Measurements from ENCODE around the gene CNTNAP2. TPM values are rescaled to one million over a fixed set of nuclear protein-coding genes. Genes with fewer than 3 reads are reported as not detected.

The CNTNAP2 gene
- total RNA-seq, 1 donor: 7.6 TPM

DNA sequence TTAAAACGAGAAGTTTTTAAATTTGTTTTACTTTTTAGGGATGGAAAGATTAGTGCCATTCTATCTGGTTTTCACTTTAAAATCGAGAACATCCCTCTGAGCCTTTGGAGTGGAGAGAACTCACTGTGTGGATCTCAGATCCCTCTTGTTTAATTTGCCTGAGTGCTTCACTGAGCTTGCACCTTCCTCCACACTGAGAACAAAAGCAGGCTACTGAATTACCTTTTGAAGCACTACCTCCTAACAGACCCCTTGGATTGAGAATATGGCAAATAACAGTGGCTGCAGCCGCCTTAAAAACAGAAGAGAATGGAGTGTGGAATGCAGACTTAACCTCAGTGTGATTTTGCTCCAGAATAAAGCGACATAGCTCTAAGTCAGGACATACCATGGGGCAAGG, 204.7 kb downstream of the CNTNAP2 start:
- H3K36me3 ChIP-seq (ENCODE audit: insufficient read depth, low read length): no peaks in the 10 kb centered on the region
- H3K27me3 ChIP-seq (ENCODE audit: insufficient read depth, low read length): no peaks in the 10 kb centered on the region
- H3K4me3 ChIP-seq (ENCODE audit: insufficient read depth, low read length): no peak overlapping the region
- TF ChIP-seq, protein P1, sequence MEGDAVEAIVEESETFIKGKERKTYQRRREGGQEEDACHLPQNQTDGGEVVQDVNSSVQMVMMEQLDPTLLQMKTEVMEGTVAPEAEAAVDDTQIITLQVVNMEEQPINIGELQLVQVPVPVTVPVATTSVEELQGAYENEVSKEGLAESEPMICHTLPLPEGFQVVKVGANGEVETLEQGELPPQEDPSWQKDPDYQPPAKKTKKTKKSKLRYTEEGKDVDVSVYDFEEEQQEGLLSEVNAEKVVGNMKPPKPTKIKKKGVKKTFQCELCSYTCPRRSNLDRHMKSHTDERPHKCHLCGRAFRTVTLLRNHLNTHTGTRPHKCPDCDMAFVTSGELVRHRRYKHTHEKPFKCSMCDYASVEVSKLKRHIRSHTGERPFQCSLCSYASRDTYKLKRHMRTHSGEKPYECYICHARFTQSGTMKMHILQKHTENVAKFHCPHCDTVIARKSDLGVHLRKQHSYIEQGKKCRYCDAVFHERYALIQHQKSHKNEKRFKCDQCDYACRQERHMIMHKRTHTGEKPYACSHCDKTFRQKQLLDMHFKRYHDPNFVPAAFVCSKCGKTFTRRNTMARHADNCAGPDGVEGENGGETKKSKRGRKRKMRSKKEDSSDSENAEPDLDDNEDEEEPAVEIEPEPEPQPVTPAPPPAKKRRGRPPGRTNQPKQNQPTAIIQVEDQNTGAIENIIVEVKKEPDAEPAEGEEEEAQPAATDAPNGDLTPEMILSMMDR (IDR thresholded peaks at IDR 0.05; ENCODE audit: extremely low read depth, low read depth, low read length): no peak
- no peak for DNase-seq (ENCODE audit: insufficient read length, low spot score, missing footprints)
- no peaks in the 10 kb centered on the region for H4K20me1 ChIP-seq (ENCODE audit: insufficient read depth, low read length)
- no peak overlapping the region for H2AFZ ChIP-seq (ENCODE audit: low read length)
- no peak overlapping the region for H3K4me2 ChIP-seq (ENCODE audit: insufficient read depth, low read length)
- H3K79me2 ChIP-seq (ENCODE audit: insufficient read depth, low read length): no peaks in the 10 kb centered on the region
- peaks cover 4% of the 10 kb centered on the region for H3K9me3 ChIP-seq (ENCODE audit: low read depth, low read length)
- H3K4me1 ChIP-seq (ENCODE audit: insufficient read depth, low read length): no peaks in the 10 kb centered on the region
- H3K27ac ChIP-seq (ENCODE audit: low read depth, low read length): no peak overlapping the region

DNA sequence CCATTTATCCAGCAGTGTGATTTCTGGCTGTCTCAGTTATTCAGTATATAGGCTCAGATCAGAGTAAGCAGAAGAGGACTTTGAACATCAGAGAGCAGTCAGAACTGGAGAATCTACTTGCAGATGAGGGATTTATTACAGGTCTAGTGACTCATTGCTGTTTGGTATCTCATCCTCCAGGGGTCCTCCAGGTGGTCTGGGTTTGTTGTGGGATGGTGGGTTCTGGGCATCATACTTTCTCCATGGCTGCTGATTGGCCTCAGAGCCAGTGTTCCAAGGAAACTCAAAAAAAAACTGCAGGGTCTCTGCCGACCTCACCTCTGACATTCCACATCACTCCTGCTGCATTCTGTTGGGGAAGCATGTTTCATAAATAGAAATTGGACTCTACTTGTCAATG, 214.8 kb downstream of the CNTNAP2 start:
- DNase-seq (ENCODE audit: insufficient read length, low spot score, missing footprints): no peak
- Histone ChIP-seq H3K9me3 (ENCODE audit: low read depth, low read length) (no peaks in the 10 kb centered on the region), H3K27me3 (ENCODE audit: insufficient read depth, low read length) (no peaks in the 10 kb centered on the region), H4K20me1 (ENCODE audit: insufficient read depth, low read length) (no peaks in the 10 kb centered on the region), H3K4me3 (ENCODE audit: insufficient read depth, low read length) (no peak overlapping the region), H3K4me1 (ENCODE audit: insufficient read depth, low read length) (no peaks in the 10 kb centered on the region), H3K79me2 (ENCODE audit: insufficient read depth, low read length) (no peaks in the 10 kb centered on the region), H3K27ac (ENCODE audit: low read depth, low read length) (no peak overlapping the region), H2AFZ (ENCODE audit: low read length) (no peak overlapping the region), H3K36me3 (ENCODE audit: insufficient read depth, low read length) (no peaks in the 10 kb centered on the region), H3K4me2 (ENCODE audit: insufficient read depth, low read length) (no peak overlapping the region)
- TF ChIP-seq, protein P1 (IDR thresholded peaks at IDR 0.05; ENCODE audit: extremely low read depth, low read depth, low read length): no peak

DNA sequence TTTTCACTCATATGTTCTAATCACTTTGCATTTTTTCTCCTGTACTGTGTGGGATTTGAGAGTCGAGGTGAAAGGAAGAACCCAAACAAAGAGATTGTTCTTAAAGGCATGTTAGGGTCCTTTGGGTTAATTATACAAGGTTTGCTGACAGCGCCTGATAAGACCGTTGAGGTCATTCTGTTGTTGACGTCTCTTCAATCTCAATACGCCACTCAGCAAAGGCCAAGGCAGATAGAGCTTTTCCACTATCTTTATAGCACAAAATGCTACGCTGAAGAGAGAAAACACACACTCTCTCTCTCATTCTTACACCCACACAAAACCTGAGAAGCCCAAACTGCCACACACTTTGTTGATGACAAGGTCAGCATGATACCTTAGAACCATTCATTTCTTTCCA, 228.7 kb downstream of the CNTNAP2 start:
- Histone ChIP-seq H3K4me2 (ENCODE audit: insufficient read depth, low read length) (no peak overlapping the region), H3K4me3 (ENCODE audit: insufficient read depth, low read length) (no peak overlapping the region), H3K36me3 (ENCODE audit: insufficient read depth, low read length) (no peaks in the 10 kb centered on the region), H3K79me2 (ENCODE audit: insufficient read depth, low read length) (no peaks in the 10 kb centered on the region), H4K20me1 (ENCODE audit: insufficient read depth, low read length) (no peaks in the 10 kb centered on the region), H2AFZ (ENCODE audit: low read length) (no peak overlapping the region), H3K27me3 (ENCODE audit: insufficient read depth, low read length) (no peaks in the 10 kb centered on the region), H3K9me3 (ENCODE audit: low read depth, low read length) (no peaks in the 10 kb centered on the region), H3K27ac (ENCODE audit: low read depth, low read length) (no peak overlapping the region), H3K4me1 (ENCODE audit: insufficient read depth, low read length) (no peaks in the 10 kb centered on the region)
- TF ChIP-seq, protein P1 (IDR thresholded peaks at IDR 0.05; ENCODE audit: extremely low read depth, low read depth, low read length): no peak
- DNase-seq (ENCODE audit: insufficient read length, low spot score, missing footprints): no peak

DNA sequence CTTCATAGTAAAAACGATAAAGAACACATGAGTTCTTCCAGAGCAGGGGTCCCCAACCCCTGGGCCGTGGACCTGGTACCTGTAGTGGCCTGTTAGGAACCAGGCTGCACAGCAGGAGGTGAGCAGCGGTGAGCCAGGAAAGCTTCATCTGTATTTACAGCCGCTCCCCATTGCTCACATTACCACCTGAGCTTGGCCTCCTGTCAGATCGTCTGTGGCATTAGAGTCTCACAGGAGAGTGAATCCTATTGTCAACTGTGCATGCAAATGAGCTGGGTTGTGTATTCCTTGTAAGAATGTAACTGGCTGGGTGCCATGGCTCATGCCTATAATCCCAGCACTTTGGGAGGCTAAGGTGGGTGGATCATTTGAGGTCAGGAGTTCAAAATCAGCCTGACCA, 229.5 kb downstream of the CNTNAP2 start:
- Histone ChIP-seq H3K79me2 (ENCODE audit: insufficient read depth, low read length) (no peaks in the 10 kb centered on the region), H3K27me3 (ENCODE audit: insufficient read depth, low read length) (no peaks in the 10 kb centered on the region), H4K20me1 (ENCODE audit: insufficient read depth, low read length) (no peaks in the 10 kb centered on the region), H3K36me3 (ENCODE audit: insufficient read depth, low read length) (no peaks in the 10 kb centered on the region), H3K27ac (ENCODE audit: low read depth, low read length) (no peak overlapping the region), H3K4me1 (ENCODE audit: insufficient read depth, low read length) (no peaks in the 10 kb centered on the region), H3K4me2 (ENCODE audit: insufficient read depth, low read length) (no peak overlapping the region), H3K9me3 (ENCODE audit: low read depth, low read length) (no peaks in the 10 kb centered on the region), H2AFZ (ENCODE audit: low read length) (no peak overlapping the region), H3K4me3 (ENCODE audit: insufficient read depth, low read length) (no peak overlapping the region)
- TF ChIP-seq, protein P1 (IDR thresholded peaks at IDR 0.05; ENCODE audit: extremely low read depth, low read depth, low read length): no peak
- DNase-seq (ENCODE audit: insufficient read length, low spot score, missing footprints): no peak
